ENCODE measurements around the gene MINDY4.

Gene MINDY4

DNA sequence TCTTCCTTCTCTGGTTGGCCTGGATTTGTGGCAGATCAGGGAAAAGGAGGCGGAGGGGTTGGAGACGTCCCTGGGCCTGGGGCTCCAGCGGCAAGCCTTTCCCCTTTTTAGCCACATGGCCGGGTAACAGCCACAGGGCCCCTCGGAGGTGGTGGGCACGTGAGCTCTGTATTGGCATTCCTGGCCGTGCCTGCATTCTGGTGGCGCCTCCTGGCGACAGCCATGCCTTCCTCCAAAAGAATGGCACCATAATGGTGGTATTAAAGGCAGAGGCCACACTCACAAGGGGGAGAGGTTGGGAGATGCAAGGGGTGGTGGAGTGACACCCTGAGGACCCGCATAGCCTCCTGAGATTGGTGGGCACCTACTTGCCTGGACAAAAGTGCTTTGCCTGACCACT is 137.5 kb downstream of the MINDY4 start:
- H3K27me3 Mint-ChIP-seq, result no peaks in the 10 kb centered on the region
- no peak overlapping the region for H3K4me3 Mint-ChIP-seq
- H3K4me1 Mint-ChIP-seq, result no peaks in the 10 kb centered on the region
- no peaks in the 10 kb centered on the region for H3K9me3 Mint-ChIP-seq
- no peaks in the 10 kb centered on the region for H3K36me3 Mint-ChIP-seq
- H3K27ac Mint-ChIP-seq, result no peak overlapping the region

DNA sequence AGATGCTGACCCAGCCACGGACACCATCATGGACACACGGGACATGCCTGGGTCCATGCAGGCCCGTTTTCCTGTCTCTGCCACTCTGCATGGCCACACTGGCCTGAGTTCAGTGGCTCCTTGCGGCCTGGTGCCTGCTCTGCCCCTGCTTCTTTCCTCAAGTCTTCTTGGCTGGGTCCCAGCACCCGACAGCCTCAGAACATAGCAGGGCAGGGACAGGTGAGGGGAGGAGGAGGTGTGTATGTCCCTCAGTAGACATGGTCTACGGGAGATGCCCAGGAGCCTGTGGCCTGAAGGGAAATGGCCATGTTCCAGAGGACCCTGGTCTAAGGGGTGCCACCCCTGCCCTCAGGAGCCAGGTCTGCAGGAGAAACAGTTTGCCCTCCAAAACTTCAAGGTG is 138.2 kb downstream of the MINDY4 start:
- Mint-ChIP-seq H3K36me3 (no peaks in the 10 kb centered on the region), H3K27me3 (no peaks in the 10 kb centered on the region), H3K4me3 (no peak overlapping the region), H3K9me3 (no peaks in the 10 kb centered on the region), H3K4me1 (no peaks in the 10 kb centered on the region), H3K27ac (no peak overlapping the region)

DNA sequence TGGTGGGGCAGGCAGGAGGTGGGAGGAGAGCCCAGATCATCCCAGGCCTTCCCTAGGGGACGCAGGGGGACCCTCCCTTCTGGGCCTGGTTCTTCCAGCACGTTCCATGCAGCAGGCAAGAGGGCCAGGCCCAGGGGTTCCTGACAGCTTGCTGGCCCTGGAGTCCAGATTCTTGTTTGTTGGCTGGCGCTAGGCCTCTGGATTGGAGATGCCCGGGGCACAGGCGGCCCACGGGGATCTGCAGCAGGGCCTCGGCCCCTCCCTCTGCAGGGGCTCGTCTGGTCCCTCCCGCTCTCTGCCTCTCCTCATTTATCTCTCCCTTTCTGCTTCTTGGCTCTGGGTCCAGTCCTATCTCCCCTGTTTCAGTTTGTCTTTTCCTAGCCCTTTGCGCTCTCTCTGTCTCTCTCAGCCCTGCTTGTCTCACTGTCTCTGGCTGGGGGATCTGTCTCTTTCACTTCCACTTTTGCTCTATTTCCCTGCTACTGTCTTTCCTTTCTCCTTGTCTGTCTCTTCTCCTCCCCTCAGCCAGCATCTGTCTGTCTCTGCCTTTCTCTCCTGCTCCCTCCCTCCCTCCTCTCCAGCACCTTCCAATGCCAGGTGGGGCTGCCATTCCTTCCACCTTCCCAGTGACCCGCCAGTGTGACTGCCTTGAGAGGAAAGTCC is 139.3 kb downstream of the MINDY4 start:
- no peaks in the 10 kb centered on the region for H3K27me3 Mint-ChIP-seq
- no peak overlapping the region for H3K4me3 Mint-ChIP-seq
- no peak overlapping the region for H3K27ac Mint-ChIP-seq
- H3K4me1 Mint-ChIP-seq, result no peaks in the 10 kb centered on the region
- H3K36me3 Mint-ChIP-seq, result no peaks in the 10 kb centered on the region
- no peaks in the 10 kb centered on the region for H3K9me3 Mint-ChIP-seq

DNA sequence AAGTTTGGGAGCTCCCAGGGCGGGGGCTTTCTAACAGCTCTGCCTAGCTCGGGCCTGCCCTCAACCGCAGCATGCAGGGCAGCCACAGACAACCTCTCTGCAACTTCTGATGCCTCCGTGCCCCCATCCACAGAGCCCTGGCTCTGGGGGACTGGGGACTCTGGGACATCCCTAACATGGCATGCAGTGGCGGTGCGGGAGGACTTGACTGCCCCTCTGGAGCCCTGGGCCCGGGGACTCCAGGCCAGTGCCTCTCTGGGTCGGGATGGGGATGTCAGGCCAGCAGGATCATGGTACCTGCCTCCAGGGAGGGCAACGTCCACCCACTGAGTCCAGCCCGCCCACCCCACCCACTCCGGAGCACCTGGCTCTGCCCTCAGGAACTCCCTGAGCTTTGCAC is 139.9 kb downstream of the MINDY4 start:
- Mint-ChIP-seq H3K4me3 (no peak overlapping the region), H3K27me3 (no peaks in the 10 kb centered on the region), H3K27ac (no peak overlapping the region), H3K4me1 (no peaks in the 10 kb centered on the region), H3K36me3 (no peaks in the 10 kb centered on the region), H3K9me3 (no peaks in the 10 kb centered on the region)

DNA sequence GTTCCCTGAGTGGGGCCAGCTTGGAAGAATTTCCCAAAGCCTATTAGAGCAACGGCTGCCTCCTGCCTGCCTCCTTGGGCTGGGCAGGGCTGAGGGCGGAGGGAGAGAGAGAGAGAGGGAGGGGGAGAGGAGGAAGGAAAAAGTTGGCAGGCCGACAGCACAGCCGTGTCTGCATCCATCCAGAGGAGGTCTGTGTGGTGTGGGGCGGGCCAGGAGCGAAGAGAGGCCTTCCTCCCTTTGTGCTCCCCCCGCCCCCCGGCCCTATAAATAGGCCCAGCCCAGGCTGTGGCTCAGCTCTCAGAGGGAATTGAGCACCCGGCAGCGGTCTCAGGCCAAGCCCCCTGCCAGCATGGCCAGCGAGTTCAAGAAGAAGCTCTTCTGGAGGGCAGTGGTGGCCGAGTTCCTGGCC is 140.3 kb downstream of the MINDY4 start, which contains the start of gene AQP1:
AQP1 (plus strand) TSS at position 293 of the 409 bp plus-strand sequence; CDS start at position 350, 57 bp downstream.
- H3K36me3 Mint-ChIP-seq, result no peaks in the 10 kb centered on the region
- no peak within 1 kb of the TSS for H3K4me3 Mint-ChIP-seq
- no peaks in the 10 kb centered on the region for H3K27me3 Mint-ChIP-seq
- H3K9me3 Mint-ChIP-seq, result no peaks in the 10 kb centered on the region
- no peak within 1 kb of the TSS for H3K27ac Mint-ChIP-seq
- no peaks in the 10 kb centered on the region for H3K4me1 Mint-ChIP-seq

DNA sequence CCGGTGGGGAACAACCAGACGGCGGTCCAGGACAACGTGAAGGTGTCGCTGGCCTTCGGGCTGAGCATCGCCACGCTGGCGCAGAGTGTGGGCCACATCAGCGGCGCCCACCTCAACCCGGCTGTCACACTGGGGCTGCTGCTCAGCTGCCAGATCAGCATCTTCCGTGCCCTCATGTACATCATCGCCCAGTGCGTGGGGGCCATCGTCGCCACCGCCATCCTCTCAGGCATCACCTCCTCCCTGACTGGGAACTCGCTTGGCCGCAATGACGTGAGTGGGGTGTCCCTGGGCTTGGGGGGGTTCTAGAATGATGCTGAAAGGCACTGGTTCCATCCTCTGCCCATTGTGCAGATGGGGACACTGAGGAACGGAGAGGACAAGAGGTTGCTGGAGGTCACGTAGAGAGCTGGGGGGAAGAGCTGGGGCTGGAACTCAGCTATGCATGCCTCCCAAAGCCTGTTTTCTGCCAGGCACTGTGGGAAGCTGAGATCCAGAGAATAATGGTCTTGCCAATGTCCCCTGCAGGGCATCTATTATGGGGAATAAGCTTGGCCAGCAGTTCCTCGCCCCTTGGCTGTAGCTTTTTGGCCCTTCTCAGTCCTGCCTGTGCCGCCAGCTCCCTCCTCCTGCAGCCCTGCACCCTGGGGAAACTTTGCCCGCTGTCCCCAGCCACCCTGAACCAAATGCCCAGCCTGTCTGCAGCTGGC is 141.0 kb downstream of the MINDY4 start:
- no peaks in the 10 kb centered on the region for H3K9me3 Mint-ChIP-seq
- H3K27ac Mint-ChIP-seq, result no peak overlapping the region
- H3K4me3 Mint-ChIP-seq, result no peak overlapping the region
- no peaks in the 10 kb centered on the region for H3K36me3 Mint-ChIP-seq
- H3K27me3 Mint-ChIP-seq, result no peaks in the 10 kb centered on the region
- H3K4me1 Mint-ChIP-seq, result no peaks in the 10 kb centered on the region

DNA sequence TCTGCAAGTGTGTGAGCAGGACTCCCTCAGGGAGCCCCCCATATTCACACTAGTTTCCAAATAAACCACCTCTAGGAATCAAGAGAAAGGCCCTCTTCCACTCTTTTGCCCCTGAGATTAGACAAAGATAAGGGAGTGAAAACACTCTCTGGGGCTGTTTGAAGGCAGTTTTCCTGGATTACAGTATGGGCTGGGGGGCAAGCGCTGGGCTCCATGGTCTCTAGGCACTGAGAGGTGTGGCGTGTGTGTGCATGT is 141.4 kb downstream of the MINDY4 start:
- H3K27ac Mint-ChIP-seq, result no peak overlapping the region
- H3K4me1 Mint-ChIP-seq, result no peaks in the 10 kb centered on the region
- no peaks in the 10 kb centered on the region for H3K9me3 Mint-ChIP-seq
- no peak overlapping the region for H3K4me3 Mint-ChIP-seq
- no peaks in the 10 kb centered on the region for H3K36me3 Mint-ChIP-seq
- H3K27me3 Mint-ChIP-seq, result no peaks in the 10 kb centered on the region

DNA sequence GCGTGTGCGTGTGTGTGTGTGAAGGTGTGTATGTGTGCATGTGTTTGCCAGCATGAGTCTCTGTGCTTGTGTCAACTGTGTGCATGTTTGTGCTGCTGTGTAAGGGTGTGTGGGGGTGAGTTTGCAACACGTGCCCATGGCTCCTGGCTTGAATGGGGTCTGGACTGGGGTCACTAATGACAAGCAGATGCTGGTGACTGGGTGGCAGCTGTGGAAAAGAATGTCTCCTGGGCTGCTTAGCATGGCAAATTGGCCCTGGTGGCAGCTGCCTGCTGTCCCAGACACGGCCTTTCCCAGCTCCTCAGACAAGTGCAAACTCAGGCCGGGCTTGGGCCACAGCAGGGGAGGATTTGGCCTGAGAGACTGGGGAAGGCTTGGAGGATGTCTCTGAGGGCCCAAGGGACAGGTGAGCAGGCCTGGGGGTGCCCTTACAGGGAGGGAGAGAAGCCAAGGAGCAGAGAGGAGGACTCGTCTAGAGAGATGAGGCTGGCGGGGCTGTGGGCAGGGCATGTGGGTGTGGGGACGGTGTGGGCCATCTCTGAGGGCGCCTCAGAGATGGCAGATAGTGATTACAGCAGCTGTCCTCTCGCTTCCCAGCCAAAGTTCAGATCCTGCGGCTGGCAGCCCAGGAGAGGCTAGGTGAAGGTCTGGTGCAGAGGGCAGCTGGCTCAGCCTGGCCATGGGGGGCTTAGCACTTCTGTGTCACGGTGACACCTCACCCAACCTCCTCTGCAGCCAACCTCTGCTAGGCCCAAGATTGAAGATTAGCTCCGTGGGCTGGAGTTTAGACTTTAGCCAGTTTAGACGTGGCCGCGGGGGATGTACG is 142.0 kb downstream of the MINDY4 start:
- Mint-ChIP-seq H3K27ac (no peak overlapping the region), H3K36me3 (no peaks in the 10 kb centered on the region), H3K9me3 (no peaks in the 10 kb centered on the region), H3K27me3 (no peaks in the 10 kb centered on the region), H3K4me3 (no peak overlapping the region), H3K4me1 (no peaks in the 10 kb centered on the region)

DNA sequence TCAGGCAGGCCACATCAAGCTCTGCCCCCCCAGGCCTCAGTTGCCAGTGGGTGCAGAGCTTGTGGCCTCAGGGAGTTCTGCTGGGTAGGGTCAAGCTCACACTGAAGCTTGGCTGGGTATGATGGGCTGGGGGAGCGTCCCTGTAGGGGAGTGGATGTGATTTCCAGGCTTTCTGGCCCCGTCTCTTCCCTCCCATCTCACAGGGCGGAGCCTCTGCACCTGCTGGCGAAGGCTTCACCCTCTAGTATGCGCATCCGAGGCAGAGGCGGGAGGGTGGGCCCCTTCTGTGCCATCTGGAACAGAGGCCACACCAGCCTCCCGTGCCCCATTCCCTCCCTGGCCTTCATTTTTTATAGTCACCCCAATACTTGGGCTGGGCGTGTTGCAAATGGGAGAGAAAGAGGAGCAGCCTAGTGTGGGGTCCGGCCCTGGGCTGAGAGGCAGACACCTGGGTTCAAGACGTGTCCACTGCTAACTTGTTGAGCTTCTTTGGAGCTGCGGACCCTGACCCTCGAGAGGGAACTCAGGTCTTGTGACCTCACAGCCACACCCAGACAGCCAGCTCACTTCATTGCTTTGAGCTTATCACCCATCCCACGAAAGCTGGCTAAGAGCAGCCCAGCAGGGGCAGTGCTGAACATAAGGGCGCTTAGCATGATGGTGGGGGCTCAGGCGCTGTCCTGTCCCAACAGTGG is 142.8 kb downstream of the MINDY4 start:
- H3K36me3 Mint-ChIP-seq, result no peaks in the 10 kb centered on the region
- H3K9me3 Mint-ChIP-seq, result no peaks in the 10 kb centered on the region
- H3K4me1 Mint-ChIP-seq, result no peaks in the 10 kb centered on the region
- H3K4me3 Mint-ChIP-seq, result no peak overlapping the region
- H3K27ac Mint-ChIP-seq, result no peak overlapping the region
- H3K27me3 Mint-ChIP-seq, result no peaks in the 10 kb centered on the region

DNA sequence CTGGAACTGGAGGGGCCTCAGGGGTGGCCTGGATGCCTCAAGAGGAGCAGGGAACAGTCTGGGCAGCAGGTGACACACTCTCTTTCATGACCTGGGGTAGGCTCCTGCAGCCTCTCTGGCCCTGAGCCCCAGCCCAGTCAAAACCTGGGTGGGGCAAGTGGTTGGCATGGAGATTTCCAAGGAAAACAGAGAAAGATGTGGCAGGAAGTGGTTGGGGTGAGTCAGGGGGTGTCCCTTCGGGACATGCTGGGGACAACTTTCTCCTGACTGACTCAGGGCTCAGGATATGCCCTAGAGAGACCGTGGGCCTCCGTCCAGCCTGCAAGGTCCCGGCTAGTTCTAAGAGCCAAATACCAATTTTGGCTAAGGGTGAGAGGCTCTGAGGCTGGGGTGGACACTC is 143.4 kb downstream of the MINDY4 start:
- Mint-ChIP-seq H3K4me1 (no peaks in the 10 kb centered on the region), H3K36me3 (no peaks in the 10 kb centered on the region), H3K9me3 (no peaks in the 10 kb centered on the region), H3K4me3 (no peak overlapping the region), H3K27me3 (no peaks in the 10 kb centered on the region), H3K27ac (no peak overlapping the region)

DNA sequence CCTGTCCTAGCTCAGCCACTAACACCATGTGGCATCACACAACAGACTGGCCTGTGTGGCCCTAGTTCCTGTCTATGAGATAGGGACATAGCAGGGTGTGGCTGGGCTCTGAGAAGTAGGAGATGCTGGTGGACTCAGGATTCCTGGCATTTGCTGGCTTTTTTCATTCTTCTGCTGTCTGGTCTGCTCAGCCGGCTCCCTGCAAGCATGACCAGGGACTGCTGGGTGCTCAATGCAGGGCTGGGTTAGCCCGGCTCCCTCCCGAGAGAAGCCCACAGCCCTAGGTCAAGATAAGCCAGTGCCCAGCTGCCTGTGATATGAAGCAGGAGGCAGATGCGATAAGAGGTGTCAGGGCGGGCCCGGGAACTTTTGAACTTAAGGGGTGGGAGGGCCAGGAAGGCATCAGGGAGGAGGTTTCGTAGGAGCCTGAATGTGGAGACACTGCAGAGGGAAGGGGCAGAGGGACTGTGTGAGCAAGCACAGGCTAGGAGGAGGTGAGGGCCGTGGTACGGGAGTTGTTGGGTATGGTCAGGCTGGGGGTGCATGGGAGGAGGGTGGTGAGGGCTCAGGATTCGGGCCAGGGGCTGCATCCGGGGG is 143.9 kb downstream of the MINDY4 start:
- no peaks in the 10 kb centered on the region for H3K27me3 Mint-ChIP-seq
- no peaks in the 10 kb centered on the region for H3K9me3 Mint-ChIP-seq
- H3K27ac Mint-ChIP-seq, result no peak overlapping the region
- H3K4me1 Mint-ChIP-seq, result no peaks in the 10 kb centered on the region
- H3K4me3 Mint-ChIP-seq, result no peak overlapping the region
- no peaks in the 10 kb centered on the region for H3K36me3 Mint-ChIP-seq

DNA sequence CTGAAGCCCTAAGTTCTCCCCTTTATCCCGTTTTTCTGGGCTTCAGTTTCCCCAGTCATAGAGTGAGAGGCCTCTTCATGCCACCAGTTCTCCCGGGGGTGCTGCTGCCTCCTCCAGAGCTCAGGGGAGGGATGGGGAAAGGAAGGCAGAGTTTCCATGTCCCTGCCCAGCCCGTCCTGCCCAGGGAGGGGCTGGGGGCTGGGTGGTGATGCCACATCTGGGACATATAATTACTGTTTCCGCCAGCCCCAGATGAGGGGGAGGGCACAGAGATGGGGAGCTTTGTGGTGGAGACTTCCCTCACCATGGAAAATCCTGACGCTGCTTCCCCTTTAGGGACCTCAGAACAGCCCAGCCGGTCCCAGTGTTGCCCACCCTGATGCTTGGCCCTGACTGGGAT is 144.5 kb downstream of the MINDY4 start:
- Mint-ChIP-seq H3K9me3 (no peaks in the 10 kb centered on the region), H3K4me1 (no peaks in the 10 kb centered on the region), H3K36me3 (no peaks in the 10 kb centered on the region), H3K27me3 (no peaks in the 10 kb centered on the region), H3K27ac (no peak overlapping the region), H3K4me3 (no peak overlapping the region)

DNA sequence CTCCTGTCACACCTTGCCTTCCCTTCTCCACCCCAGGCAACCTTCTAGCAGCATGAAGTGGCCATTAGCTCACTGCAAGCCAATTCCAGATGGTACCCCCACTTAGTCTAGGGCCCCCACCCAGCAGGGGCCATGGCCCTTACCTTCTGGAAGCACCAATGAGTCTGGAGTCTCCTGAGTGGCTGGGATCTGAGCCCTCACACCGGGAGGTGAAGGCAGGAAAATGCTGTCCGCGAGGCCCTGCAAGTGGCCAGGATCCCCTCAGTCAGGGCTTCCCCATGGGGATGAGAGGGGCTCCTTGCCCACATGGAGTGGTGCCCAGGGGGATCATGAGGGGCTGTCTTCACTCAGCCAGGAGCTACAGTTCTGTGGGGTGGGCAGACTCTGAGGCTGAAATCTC is 145.0 kb downstream of the MINDY4 start:
- no peaks in the 10 kb centered on the region for H3K9me3 Mint-ChIP-seq
- no peak overlapping the region for H3K27ac Mint-ChIP-seq
- H3K4me1 Mint-ChIP-seq, result no peaks in the 10 kb centered on the region
- no peaks in the 10 kb centered on the region for H3K27me3 Mint-ChIP-seq
- H3K4me3 Mint-ChIP-seq, result no peak overlapping the region
- no peaks in the 10 kb centered on the region for H3K36me3 Mint-ChIP-seq

DNA sequence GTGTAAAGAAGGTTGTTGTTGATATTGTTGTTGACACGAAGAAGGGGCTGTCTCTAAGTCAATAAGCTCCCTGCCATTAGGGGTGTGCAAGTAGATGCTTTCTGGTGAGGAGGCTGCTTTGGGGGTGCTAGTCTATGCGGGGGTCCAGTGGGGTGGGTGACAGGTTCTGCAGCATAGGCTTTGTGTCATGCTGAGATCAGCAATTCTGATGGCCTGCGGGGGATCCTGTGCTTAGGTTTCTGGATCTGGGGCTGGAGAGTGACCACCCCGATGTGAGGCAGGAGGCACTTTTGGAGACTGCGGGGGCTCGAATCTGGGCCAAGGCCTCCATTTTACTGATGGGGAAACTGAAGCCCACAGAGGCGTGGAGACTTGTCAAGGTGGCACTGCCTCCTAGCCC is 145.6 kb downstream of the MINDY4 start:
- H3K4me1 Mint-ChIP-seq, result no peaks in the 10 kb centered on the region
- no peaks in the 10 kb centered on the region for H3K27me3 Mint-ChIP-seq
- H3K9me3 Mint-ChIP-seq, result no peaks in the 10 kb centered on the region
- no peak overlapping the region for H3K4me3 Mint-ChIP-seq
- no peaks in the 10 kb centered on the region for H3K36me3 Mint-ChIP-seq
- H3K27ac Mint-ChIP-seq, result no peak overlapping the region

DNA sequence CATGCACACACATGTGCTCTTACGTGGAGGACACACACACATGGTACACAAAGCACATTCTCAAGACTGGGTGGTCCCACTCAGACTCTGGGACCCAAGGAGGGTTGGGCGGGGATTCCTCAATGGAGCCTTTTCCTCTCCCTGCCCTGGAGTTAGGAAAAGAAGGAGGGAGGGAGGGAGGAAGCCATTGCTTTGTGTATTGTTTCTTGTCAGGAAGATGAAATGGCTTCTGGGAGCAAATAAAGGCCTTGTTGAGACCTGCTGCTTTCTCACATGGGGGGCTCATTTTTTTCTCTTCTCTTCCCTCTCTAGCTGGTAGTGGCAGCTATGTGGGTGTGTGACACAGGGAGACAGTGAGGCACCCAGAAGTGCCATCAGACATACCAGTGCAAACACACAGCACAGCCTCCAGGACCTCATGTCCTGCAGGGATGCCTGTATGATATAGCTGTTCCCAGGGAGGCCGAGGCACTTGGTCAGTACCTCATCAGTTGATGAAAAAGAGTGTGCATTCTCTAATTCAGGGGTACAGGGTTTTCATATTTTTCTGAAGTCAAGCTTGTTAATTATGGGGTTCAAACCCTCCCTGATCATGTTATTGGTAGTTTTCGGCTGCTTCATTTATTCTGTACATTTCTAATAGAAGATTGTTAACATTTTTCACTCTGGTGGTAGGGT is 146.1 kb downstream of the MINDY4 start:
- Mint-ChIP-seq H3K4me3 (no peak overlapping the region), H3K36me3 (no peaks in the 10 kb centered on the region), H3K27ac (no peak overlapping the region), H3K9me3 (no peaks in the 10 kb centered on the region), H3K27me3 (no peaks in the 10 kb centered on the region), H3K4me1 (no peaks in the 10 kb centered on the region)
